Tibial nerve (tissue), 4 donors: Measurements from ENCODE around the gene CLEC16A. TPM values are rescaled to one million over a fixed set of nuclear protein-coding genes. Genes with fewer than 3 reads are reported as not detected.

Experiments used
- DNase-seq, 2 donors: peaks; one replicate each; pipeline ENCODE4 v3.0.0-alpha.2; 2019; ENCODE audit warnings: low spot score in 2 of 2
- H3K27ac ChIP-seq, 4 donors: fragments of 200-600 bp; sonication (generic) in 3 of 4; one replicate each; pipeline ENCODE4 v1.5.1; 2017 to 2019; ENCODE audit warnings: mild to moderate bottlenecking in 1 of 4
- H3K27me3 ChIP-seq, 2 donors: fragments of 200-600 bp; sonication (generic) in 1 of 2; one replicate each; pipeline versions ENCODE4 v1.5.1 to v1.6.0; 2017 to 2019
- H3K36me3 ChIP-seq, 3 donors: fragments of 200-600 bp; sonication (generic); one replicate each; pipeline ENCODE4 v1.5.1; 2018 to 2019
- H3K4me1 ChIP-seq, 4 donors: fragments of 200-600 bp; sonication (generic) in 3 of 4; one replicate each; pipeline ENCODE4 v1.5.1; 2017 to 2019
- H3K4me3 ChIP-seq, 4 donors: fragments of 200-600 bp; sonication (generic) in 3 of 4; one replicate each; pipeline ENCODE4 v1.5.1; 2017 to 2019; ENCODE audit warnings: mild to moderate bottlenecking in 1 of 4, moderate library complexity in 1 of 4
- H3K9me3 ChIP-seq, 4 donors: fragments of 200-600 bp; sonication (generic) in 3 of 4; one replicate each; pipeline ENCODE4 v1.5.1; 2017 to 2019
- CTCF ChIP-seq, 5 experiments: fragments of 200-600 bp in 3 of 5; fragments of 450-650 bp in 2 of 5; sonication (generic) in 3 of 5; IDR thresholded peaks; one replicate each; pipeline ENCODE4 v1.5.1; 2016 to 2019; ENCODE audit warnings: antibody characterized with exemption in 5 of 5, mild to moderate bottlenecking in 3 of 5, moderate library complexity in 2 of 5
- EP300 ChIP-seq, 2 donors: sonication (generic); formaldehyde crosslinking; IDR thresholded peaks; one replicate each; pipeline ENCODE4 v1.6.1; 2017; ENCODE audit warnings: antibody characterized with exemption in 2 of 2, mild to moderate bottlenecking in 1 of 2
- POLR2A ChIP-seq, 2 donors: fragments of 450-650 bp; IDR thresholded peaks; one replicate each; pipeline ENCODE4 v1.6.1; 2017; ENCODE audit warnings: antibody characterized with exemption in 2 of 2, mild to moderate bottlenecking in 2 of 2, moderate library complexity in 2 of 2
- WGBS, 2 donors: methylation state at CpG; one replicate each; pipeline ENCODE4 v1.1.5; 2018; 5-methylcytosine and 5-hydroxymethylcytosine counted together
- total RNA-seq, 4 donors: library from RNA; depleted of rRNA; stranded (reverse); fragments of >200 nt; gene quantifications; one replicate each; pipeline ENCODE4 v1.1.0, GENCODE V29; 2016

CLEC16A gene
- total RNA-seq, 4 donors from 2014 or later = 37.4 to 70.2 (median 55.2) TPM

GRCh38 chr16:11039726-11040125 is 95.4 kb downstream of the CLEC16A start:
- H3K4me1 ChIP-seq = peaks cover 0 to 4% (median 0%) of the 10 kb centered on the region in 4 donors
- H3K36me3 ChIP-seq = peaks cover 0 to 85% (median 0%) of the 10 kb centered on the region in 3 donors
- H3K27ac ChIP-seq = no peak overlapping the region
- no peak overlapping the region for H3K4me3 ChIP-seq
- H3K27me3 ChIP-seq = no peaks in the 10 kb centered on the region
- DNase-seq = no peak
- 95 to 97% methylated on average over 8 of the region's 8 CpGs for WGBS, 2 donors
- TF ChIP-seq EP300 (IDR thresholded peaks at IDR 0.05) = no peak
- no peak for TF ChIP-seq CTCF (IDR thresholded peaks at IDR 0.05)
- TF ChIP-seq POLR2A (IDR thresholded peaks at IDR 0.05) = no peak
- no peaks in the 10 kb centered on the region for H3K9me3 ChIP-seq

DNA sequence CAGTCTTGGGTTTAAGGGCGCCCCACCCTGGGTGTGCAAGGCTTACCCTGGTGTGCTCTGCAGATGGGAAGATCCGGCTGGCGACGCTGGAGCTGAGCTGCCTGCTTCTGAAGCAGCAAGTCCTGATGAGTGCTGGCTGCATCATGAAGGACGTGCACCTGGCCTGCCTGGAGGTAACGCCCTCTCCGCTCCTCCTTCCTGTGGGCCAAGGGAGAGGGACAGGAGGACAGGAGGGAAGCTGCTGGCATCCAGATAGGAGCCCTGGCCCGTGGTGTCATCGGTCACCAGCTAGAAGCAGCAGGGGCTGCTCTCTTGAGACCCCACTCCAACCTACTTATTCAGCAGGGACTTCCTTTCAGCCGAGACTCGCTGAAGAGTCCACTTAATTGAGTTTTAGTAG is 97.8 kb downstream of the CLEC16A start:
- Histone ChIP-seq H3K4me3 (no peak overlapping the region), H3K36me3 (peaks cover 0 to 81% (median 0%) of the 10 kb centered on the region in 3 donors), H3K27ac (no peak overlapping the region), H3K27me3 (no peaks in the 10 kb centered on the region), H3K4me1 (peaks cover 0 to 10% (median 0%) of the 10 kb centered on the region in 4 donors), H3K9me3 (no peaks in the 10 kb centered on the region)
- 83 to 92% methylated on average over 9 to 11 of the region's 11 CpGs for WGBS, 2 donors
- DNase-seq = no peak
- TF ChIP-seq CTCF (IDR thresholded peaks at IDR 0.05) (no peak), POLR2A (IDR thresholded peaks at IDR 0.05) (no peak), EP300 (IDR thresholded peaks at IDR 0.05) (no peak)

DNA sequence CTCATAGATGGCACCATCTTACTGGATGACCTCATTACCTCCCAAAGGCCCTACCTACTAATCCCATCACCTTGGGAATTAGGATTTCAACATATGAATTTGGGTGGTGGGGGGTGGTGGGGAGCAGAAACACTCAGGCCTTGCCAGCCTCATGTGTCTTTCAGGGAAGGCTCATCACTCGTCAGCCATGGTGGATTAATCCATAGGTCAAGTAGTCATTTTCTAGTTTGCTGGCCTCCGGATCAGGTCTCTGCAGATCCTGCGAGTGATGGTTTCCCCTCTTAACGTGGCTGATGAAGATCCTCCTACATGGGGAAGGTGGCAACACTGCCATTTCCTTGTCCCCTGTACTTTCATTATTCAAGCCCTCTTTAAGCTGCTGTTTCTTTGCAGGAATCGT is 101.1 kb downstream of the CLEC16A start:
- peaks cover 0 to 22% (median 0%) of the 10 kb centered on the region in 4 donors for H3K4me1 ChIP-seq
- no peaks in the 10 kb centered on the region for H3K9me3 ChIP-seq
- no peak overlapping the region for H3K4me3 ChIP-seq
- peak overlapping the region in 2 of 4 donors; percentile 7 to 82 for H3K27ac ChIP-seq
- 87 to 94% methylated on average over 5 of the region's 5 CpGs for WGBS, 2 donors
- TF ChIP-seq EP300 (IDR thresholded peaks at IDR 0.05) (no peak), CTCF (IDR thresholded peaks at IDR 0.05) (no peak), POLR2A (IDR thresholded peaks at IDR 0.05) (no peak)
- H3K27me3 ChIP-seq = no peaks in the 10 kb centered on the region
- peaks cover 0 to 84% (median 0%) of the 10 kb centered on the region in 3 donors for H3K36me3 ChIP-seq
- DNase-seq = no peak

- peaks cover 0 to 22% (median 0%) of the 10 kb centered on the region in 4 donors for H3K4me1 ChIP-seq
- no peaks in the 10 kb centered on the region for H3K9me3 ChIP-seq
- no peak for DNase-seq
- no peak overlapping the region for H3K4me3 ChIP-seq
- TF ChIP-seq EP300 (IDR thresholded peaks at IDR 0.05) (no peak), CTCF (IDR thresholded peaks at IDR 0.05) (no peak), POLR2A (IDR thresholded peaks at IDR 0.05) (no peak)
- peak overlapping the region in 2 of 4 donors; percentile 26 to 82 for H3K27ac ChIP-seq
- 57 to 68% methylated on average over 5 of the region's 5 CpGs for WGBS, 2 donors
- H3K27me3 ChIP-seq = no peaks in the 10 kb centered on the region
- peaks cover 0 to 84% (median 0%) of the 10 kb centered on the region in 3 donors for H3K36me3 ChIP-seq
These were observed 101.5 kb downstream of the CLEC16A start for GRCh38 chr16:11045846-11046245.

DNA sequence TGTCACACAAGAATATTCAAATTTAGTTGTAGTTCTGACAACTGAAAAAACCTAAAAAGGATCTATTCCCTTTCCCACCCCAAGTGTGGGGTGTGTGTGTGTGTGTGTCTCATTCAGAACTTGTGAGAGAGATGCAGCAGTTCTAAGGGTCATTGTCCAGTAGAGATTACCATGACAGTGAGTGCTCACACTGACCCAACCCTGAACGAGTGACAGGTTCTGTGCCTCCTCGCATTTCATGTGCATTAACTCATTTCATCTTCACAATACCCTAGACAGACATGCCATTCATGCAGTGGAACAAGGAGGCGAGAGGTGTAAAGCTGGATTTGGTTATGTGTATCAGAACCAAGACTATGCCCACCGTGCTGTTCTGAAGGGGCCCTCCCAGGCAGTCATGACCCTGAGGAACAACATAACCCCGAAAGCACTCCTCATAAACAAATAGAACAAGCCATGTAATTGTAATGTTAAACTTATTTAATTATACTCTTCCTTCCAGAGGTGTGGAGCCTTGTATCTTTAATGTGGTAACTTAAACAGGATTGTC is 102.1 kb downstream of the CLEC16A start:
- 55 to 60% methylated on average over 5 of the region's 5 CpGs for WGBS, 2 donors
- TF ChIP-seq EP300 (IDR thresholded peaks at IDR 0.05) (no peak), CTCF (IDR thresholded peaks at IDR 0.05) (no peak), POLR2A (IDR thresholded peaks at IDR 0.05) (no peak)
- Histone ChIP-seq H3K27me3 (no peaks in the 10 kb centered on the region), H3K4me1 (peaks cover 0 to 22% (median 0%) of the 10 kb centered on the region in 4 donors), H3K27ac (peak overlapping the region in 2 of 4 donors; percentile 26 to 82), H3K4me3 (no peak overlapping the region), H3K9me3 (no peaks in the 10 kb centered on the region), H3K36me3 (peaks cover 0 to 84% (median 0%) of the 10 kb centered on the region in 3 donors)
- DNase-seq = no peak
